G401.6 (cell line): ENCODE measurements around the gene CDC34.

ENCODE experiments used
- FAIRE-seq: peaks from 2 replicates; lab custom pipeline; 2012; peaks lifted over from hg19 to GRCh38; lab: Jason Lieb, UNC

CDC34 gene

DNA sequence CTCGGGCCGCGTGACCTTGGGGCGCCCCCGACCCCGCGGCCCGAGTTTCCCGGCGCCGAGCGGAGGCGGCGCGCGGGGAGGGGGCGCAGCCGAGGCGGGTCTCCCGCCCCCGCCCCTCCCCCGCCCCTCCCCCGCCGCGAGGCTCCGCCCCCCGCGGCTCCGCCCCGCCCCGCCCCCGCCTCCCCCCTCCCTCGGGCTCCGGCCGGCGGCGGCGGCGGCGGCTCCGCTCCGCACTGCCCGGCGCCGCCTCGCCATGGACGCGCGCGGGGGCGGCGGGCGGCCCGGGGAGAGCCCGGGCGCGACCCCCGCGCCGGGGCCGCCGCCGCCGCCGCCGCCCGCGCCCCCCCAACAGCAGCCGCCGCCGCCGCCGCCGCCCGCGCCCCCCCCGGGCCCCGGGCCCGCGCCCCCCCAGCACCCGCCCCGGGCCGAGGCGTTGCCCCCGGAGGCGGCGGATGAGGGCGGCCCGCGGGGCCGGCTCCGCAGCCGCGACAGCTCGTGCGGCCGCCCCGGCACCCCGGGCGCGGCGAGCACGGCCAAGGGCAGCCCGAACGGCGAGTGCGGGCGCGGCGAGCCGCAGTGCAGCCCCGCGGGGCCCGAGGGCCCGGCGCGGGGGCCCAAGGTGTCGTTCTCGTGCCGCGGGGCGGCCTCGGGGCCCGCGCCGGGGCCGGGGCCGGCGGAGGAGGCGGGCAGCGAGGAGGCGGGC is 58.3 kb downstream of the CDC34 start, which contains the start of gene HCN2:
TSS of gene HCN2 (plus strand) at position 189 of the 703 bp plus-strand sequence. CDS start at position 254, 65 bp downstream.
- no peak for FAIRE-seq

DNA sequence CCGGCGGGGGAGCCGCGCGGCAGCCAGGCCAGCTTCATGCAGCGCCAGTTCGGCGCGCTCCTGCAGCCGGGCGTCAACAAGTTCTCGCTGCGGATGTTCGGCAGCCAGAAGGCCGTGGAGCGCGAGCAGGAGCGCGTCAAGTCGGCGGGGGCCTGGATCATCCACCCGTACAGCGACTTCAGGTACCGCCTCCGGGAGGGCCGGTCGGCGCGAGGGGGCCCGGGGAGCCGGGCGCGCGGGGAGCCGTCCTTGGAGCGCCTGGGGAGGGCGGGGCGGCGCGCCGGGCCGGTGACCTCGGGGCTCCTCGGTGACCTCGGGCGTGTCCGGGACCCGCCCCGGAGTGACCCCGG is 58.8 kb downstream of the CDC34 start:
- FAIRE-seq: no peak

DNA sequence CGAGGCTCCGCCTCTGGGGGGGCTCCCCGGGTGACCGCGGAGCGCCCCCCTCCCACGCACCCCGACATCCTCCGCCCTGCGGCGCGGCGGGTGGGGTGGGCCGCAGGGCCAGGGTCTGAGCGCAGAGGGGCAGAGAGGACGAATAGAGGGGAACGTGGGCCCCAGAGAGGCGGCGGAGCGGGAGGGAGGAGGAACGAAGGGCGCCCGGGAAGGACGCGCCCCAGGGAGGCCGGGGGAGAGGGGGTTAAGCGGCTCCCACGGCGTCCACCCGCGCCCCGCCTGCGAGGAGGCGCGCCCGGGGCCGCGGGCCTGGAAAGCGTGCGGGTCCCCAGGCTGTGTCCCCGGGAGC is 59.2 kb downstream of the CDC34 start:
- FAIRE-seq: no peak

DNA sequence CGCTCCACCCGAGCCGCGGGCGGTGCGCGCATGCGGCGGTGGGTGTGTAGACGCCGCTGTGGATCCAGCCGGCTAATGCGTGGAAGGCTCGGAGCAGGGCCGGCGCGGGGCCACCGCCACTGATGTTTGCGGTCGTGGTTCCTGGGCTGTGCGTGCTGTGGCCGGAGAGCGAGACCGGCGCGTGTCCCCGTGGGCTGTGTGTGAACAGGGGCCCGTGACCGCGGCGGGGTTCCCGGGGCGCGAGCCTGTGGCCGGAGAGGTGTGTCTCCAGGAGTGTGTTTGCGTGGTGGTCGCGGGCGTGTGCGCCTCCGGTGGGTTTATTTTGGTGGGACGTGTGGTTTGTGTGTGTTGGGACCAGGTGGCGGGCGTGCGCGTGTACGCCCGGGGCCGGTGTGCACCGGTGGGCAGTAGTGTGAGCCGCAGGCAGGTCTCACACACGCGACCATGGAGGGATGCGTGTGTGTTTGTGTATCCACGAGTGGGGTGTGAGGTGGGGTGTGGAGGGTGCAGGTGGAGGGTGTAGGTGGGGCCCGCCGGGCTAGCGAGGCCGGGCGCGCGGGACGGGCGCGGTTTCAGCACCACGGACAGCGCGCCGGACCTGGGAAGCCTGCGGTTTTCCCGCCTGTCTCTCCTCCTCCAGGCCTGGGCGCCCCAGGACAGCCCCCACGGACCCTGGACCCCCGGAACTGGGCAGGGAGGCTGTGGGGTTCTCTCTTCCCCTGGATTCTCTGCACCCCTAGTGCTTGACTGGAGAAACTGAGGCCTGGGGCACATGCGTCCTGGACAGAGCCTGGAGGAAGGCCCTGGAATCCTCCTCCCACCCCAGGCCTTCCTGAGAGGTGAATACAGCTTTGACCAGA is 59.8 kb downstream of the CDC34 start:
- FAIRE-seq: no peak
